B cell (primary cell): ENCODE measurements around the gene PHLPP1.

Source experiments
- CTCF ChIP-seq: fragments of 200-600 bp; IDR thresholded peaks from one replicate; pipeline ENCODE4 v1.8.0; 2022; ENCODE audit warnings: antibody characterized with exemption, mild to moderate bottlenecking
- EZH2 ChIP-seq: IDR thresholded peaks from 2 replicates; pipeline ENCODE4 v1.6.1; 2012; ENCODE audit warnings: borderline replicate concordance, low read depth, mild to moderate bottlenecking, moderate library complexity, low read length; ENCODE audit not compliant: insufficient read depth, poor library complexity, severe bottlenecking

GRCh38 chr18:62939926-62940325 lies 224.6 kb downstream of the PHLPP1 start:
- TF ChIP-seq CTCF = no peak
- no peak for TF ChIP-seq EZH2
